ENCODE measurements around the gene CSMD2.

Gene CSMD2

GRCh38 chr1:33764149-33764548 is 400.9 kb downstream of the CSMD2 start:
- Histone ChIP-seq H3K9me3 (ENCODE audit: control insufficient read depth in 2 of 2, low read length in 2 of 2) (no peaks in the 10 kb centered on the region), H3K9ac (ENCODE audit: low read length in 2 of 2) (no peak overlapping the region), H3K27me3 (ENCODE audit: control insufficient read depth in 1 of 2, insufficient read depth in 2 of 2, low read length in 2 of 2) (no peaks in the 10 kb centered on the region), H3K4me1 (ENCODE audit: control insufficient read depth, insufficient read depth, low read length) (no peaks in the 10 kb centered on the region), H3K4me3 (ENCODE audit: low read length in 2 of 2) (no peak overlapping the region), H3K36me3 (ENCODE audit: control insufficient read depth in 2 of 2, insufficient read depth in 2 of 2, low read length in 2 of 2) (no peaks in the 10 kb centered on the region), H3K27ac (ENCODE audit: low read length) (no peak overlapping the region)

GRCh38 chr1:33763406-33763805 is 401.6 kb downstream of the CSMD2 start:
- H3K27me3 ChIP-seq (ENCODE audit: control insufficient read depth in 1 of 2, insufficient read depth in 2 of 2, low read length in 2 of 2): no peaks in the 10 kb centered on the region
- no peaks in the 10 kb centered on the region for H3K4me1 ChIP-seq (ENCODE audit: control insufficient read depth, insufficient read depth, low read length)
- H3K27ac ChIP-seq (ENCODE audit: low read length): no peak overlapping the region
- no peak overlapping the region for H3K4me3 ChIP-seq (ENCODE audit: low read length in 2 of 2)
- no peaks in the 10 kb centered on the region for H3K9me3 ChIP-seq (ENCODE audit: control insufficient read depth in 2 of 2, low read length in 2 of 2)
- H3K36me3 ChIP-seq (ENCODE audit: control insufficient read depth in 2 of 2, insufficient read depth in 2 of 2, low read length in 2 of 2): no peaks in the 10 kb centered on the region
- no peak overlapping the region for H3K9ac ChIP-seq (ENCODE audit: low read length in 2 of 2)

GRCh38 chr1:33762962-33763361 is 402.1 kb downstream of the CSMD2 start:
- no peaks in the 10 kb centered on the region for H3K4me1 ChIP-seq (ENCODE audit: control insufficient read depth, insufficient read depth, low read length)
- H3K36me3 ChIP-seq (ENCODE audit: control insufficient read depth in 2 of 2, insufficient read depth in 2 of 2, low read length in 2 of 2): no peaks in the 10 kb centered on the region
- no peak overlapping the region for H3K9ac ChIP-seq (ENCODE audit: low read length in 2 of 2)
- H3K4me3 ChIP-seq (ENCODE audit: low read length in 2 of 2): no peak overlapping the region
- H3K27me3 ChIP-seq (ENCODE audit: control insufficient read depth in 1 of 2, insufficient read depth in 2 of 2, low read length in 2 of 2): no peaks in the 10 kb centered on the region
- no peaks in the 10 kb centered on the region for H3K9me3 ChIP-seq (ENCODE audit: control insufficient read depth in 2 of 2, low read length in 2 of 2)
- no peak overlapping the region for H3K27ac ChIP-seq (ENCODE audit: low read length)

- Histone ChIP-seq H3K36me3 (ENCODE audit: control insufficient read depth in 2 of 2, insufficient read depth in 2 of 2, low read length in 2 of 2) (no peaks in the 10 kb centered on the region), H3K9me3 (ENCODE audit: control insufficient read depth in 2 of 2, low read length in 2 of 2) (no peaks in the 10 kb centered on the region), H3K4me1 (ENCODE audit: control insufficient read depth, insufficient read depth, low read length) (no peaks in the 10 kb centered on the region), H3K27ac (ENCODE audit: low read length) (no peak overlapping the region), H3K27me3 (ENCODE audit: control insufficient read depth in 1 of 2, insufficient read depth in 2 of 2, low read length in 2 of 2) (no peaks in the 10 kb centered on the region), H3K9ac (ENCODE audit: low read length in 2 of 2) (no peak overlapping the region), H3K4me3 (ENCODE audit: low read length in 2 of 2) (no peak overlapping the region)
Observed at GRCh38 chr1:33762109-33762830, 402.8 kb downstream of the CSMD2 start.

GRCh38 chr1:33758698-33759097 is 406.3 kb downstream of the CSMD2 start:
- no peaks in the 10 kb centered on the region for H3K4me1 ChIP-seq (ENCODE audit: control insufficient read depth, insufficient read depth, low read length)
- H3K27me3 ChIP-seq (ENCODE audit: control insufficient read depth in 1 of 2, insufficient read depth in 2 of 2, low read length in 2 of 2): no peaks in the 10 kb centered on the region
- H3K9ac ChIP-seq (ENCODE audit: low read length in 2 of 2): no peak overlapping the region
- no peak overlapping the region for H3K27ac ChIP-seq (ENCODE audit: low read length)
- no peak overlapping the region for H3K4me3 ChIP-seq (ENCODE audit: low read length in 2 of 2)
- no peaks in the 10 kb centered on the region for H3K36me3 ChIP-seq (ENCODE audit: control insufficient read depth in 2 of 2, insufficient read depth in 2 of 2, low read length in 2 of 2)
- H3K9me3 ChIP-seq (ENCODE audit: control insufficient read depth in 2 of 2, low read length in 2 of 2): peaks cover 0 to 2% of the 10 kb centered on the region in 2 donors

GRCh38 chr1:33753087-33753856 is 411.8 kb downstream of the CSMD2 start:
- Histone ChIP-seq H3K9ac (ENCODE audit: low read length in 2 of 2) (no peak overlapping the region), H3K27me3 (ENCODE audit: control insufficient read depth in 1 of 2, insufficient read depth in 2 of 2, low read length in 2 of 2) (no peaks in the 10 kb centered on the region), H3K36me3 (ENCODE audit: control insufficient read depth in 2 of 2, insufficient read depth in 2 of 2, low read length in 2 of 2) (no peaks in the 10 kb centered on the region), H3K27ac (ENCODE audit: low read length) (no peak overlapping the region), H3K4me1 (ENCODE audit: control insufficient read depth, insufficient read depth, low read length) (no peaks in the 10 kb centered on the region), H3K9me3 (ENCODE audit: control insufficient read depth in 2 of 2, low read length in 2 of 2) (peaks cover 6 to 9% of the 10 kb centered on the region in 2 donors), H3K4me3 (ENCODE audit: low read length in 2 of 2) (no peak overlapping the region)

DNA sequence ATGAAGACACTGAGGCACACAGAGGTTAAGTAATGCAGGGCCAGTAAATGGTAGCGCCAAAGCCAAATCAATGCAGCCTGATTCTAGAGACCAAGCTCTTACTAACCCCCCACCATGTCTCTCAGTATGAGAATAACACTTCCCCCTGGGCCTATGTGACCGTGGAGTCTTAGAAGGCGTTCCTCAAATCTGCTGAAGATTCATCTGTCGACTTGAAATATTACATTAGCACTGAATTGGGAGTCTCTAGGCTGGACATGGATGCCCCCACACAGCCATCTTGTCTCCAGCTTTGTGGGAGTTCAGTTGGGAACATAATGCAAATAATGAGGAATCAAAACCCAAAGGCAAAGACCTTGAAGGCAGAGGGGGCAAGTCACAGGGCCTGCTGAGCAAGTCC is 419.1 kb downstream of the CSMD2 start:
- Histone ChIP-seq H3K36me3 (ENCODE audit: control insufficient read depth in 2 of 2, insufficient read depth in 2 of 2, low read length in 2 of 2) (no peaks in the 10 kb centered on the region), H3K27ac (ENCODE audit: low read length) (no peak overlapping the region), H3K4me3 (ENCODE audit: low read length in 2 of 2) (no peak overlapping the region), H3K9me3 (ENCODE audit: control insufficient read depth in 2 of 2, low read length in 2 of 2) (no peaks in the 10 kb centered on the region), H3K9ac (ENCODE audit: low read length in 2 of 2) (no peak overlapping the region), H3K4me1 (ENCODE audit: control insufficient read depth, insufficient read depth, low read length) (no peaks in the 10 kb centered on the region), H3K27me3 (ENCODE audit: control insufficient read depth in 1 of 2, insufficient read depth in 2 of 2, low read length in 2 of 2) (no peaks in the 10 kb centered on the region)

- Histone ChIP-seq H3K9ac (ENCODE audit: low read length in 2 of 2) (no peak overlapping the region), H3K9me3 (ENCODE audit: control insufficient read depth in 2 of 2, low read length in 2 of 2) (no peaks in the 10 kb centered on the region), H3K27me3 (ENCODE audit: control insufficient read depth in 1 of 2, insufficient read depth in 2 of 2, low read length in 2 of 2) (peaks cover 0 to 2% of the 10 kb centered on the region in 2 donors), H3K27ac (ENCODE audit: low read length) (no peak overlapping the region), H3K36me3 (ENCODE audit: control insufficient read depth in 2 of 2, insufficient read depth in 2 of 2, low read length in 2 of 2) (no peaks in the 10 kb centered on the region), H3K4me1 (ENCODE audit: control insufficient read depth, insufficient read depth, low read length) (no peaks in the 10 kb centered on the region), H3K4me3 (ENCODE audit: low read length in 2 of 2) (no peak overlapping the region)
Observed at GRCh38 chr1:33743221-33743998, 421.6 kb downstream of the CSMD2 start.

DNA sequence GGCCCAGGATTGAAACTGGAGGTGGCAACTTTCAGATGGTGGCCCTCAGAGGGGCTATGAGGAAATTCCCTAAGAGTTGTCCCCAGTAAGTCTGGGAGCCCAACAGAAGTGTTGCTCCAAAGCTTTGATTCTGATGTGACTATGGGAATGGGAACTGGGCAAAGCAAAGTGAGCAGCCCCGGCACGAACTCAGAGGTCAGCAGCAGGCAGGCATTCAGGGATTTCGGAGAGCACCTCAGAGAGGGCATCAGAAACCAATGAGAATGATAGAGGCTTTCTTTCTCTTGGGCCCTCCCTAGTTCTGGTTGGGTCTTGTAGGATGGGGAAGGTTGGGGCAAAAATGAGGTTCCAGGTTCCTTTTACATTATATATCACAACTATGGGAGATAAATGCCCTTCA is 422.4 kb downstream of the CSMD2 start:
- H3K9me3 ChIP-seq (ENCODE audit: control insufficient read depth in 2 of 2, low read length in 2 of 2): no peaks in the 10 kb centered on the region
- no peaks in the 10 kb centered on the region for H3K36me3 ChIP-seq (ENCODE audit: control insufficient read depth in 2 of 2, insufficient read depth in 2 of 2, low read length in 2 of 2)
- no peaks in the 10 kb centered on the region for H3K4me1 ChIP-seq (ENCODE audit: control insufficient read depth, insufficient read depth, low read length)
- peaks cover 0 to 2% of the 10 kb centered on the region in 2 donors for H3K27me3 ChIP-seq (ENCODE audit: control insufficient read depth in 1 of 2, insufficient read depth in 2 of 2, low read length in 2 of 2)
- H3K4me3 ChIP-seq (ENCODE audit: low read length in 2 of 2): no peak overlapping the region
- H3K9ac ChIP-seq (ENCODE audit: low read length in 2 of 2): no peak overlapping the region
- H3K27ac ChIP-seq (ENCODE audit: low read length): no peak overlapping the region

DNA sequence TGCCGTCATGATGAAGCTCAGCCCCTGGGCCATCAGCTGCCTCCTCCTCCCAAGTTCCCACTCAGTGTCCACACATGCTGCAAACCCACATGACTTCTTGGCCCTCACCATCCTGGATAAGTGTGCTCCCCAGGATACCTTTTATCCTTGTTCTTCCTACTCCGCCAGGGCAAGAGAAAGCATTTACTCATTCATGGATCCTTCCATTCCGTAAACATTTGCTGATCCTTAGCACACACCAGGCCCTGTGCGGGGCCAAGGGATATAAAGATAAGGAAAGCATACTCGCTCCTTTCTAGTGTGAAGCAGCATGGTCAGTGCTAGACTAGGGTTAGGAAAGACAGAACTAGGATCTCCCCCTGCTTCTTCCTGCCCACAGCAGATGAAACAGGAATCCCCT is 423.3 kb downstream of the CSMD2 start:
- H3K4me1 ChIP-seq (ENCODE audit: control insufficient read depth, insufficient read depth, low read length): no peaks in the 10 kb centered on the region
- no peak overlapping the region for H3K27ac ChIP-seq (ENCODE audit: low read length)
- no peak overlapping the region for H3K9ac ChIP-seq (ENCODE audit: low read length in 2 of 2)
- no peak overlapping the region for H3K4me3 ChIP-seq (ENCODE audit: low read length in 2 of 2)
- H3K36me3 ChIP-seq (ENCODE audit: control insufficient read depth in 2 of 2, insufficient read depth in 2 of 2, low read length in 2 of 2): no peaks in the 10 kb centered on the region
- H3K27me3 ChIP-seq (ENCODE audit: control insufficient read depth in 1 of 2, insufficient read depth in 2 of 2, low read length in 2 of 2): peaks cover 0 to 4% of the 10 kb centered on the region in 2 donors
- H3K9me3 ChIP-seq (ENCODE audit: control insufficient read depth in 2 of 2, low read length in 2 of 2): no peaks in the 10 kb centered on the region
